IMR-90 (cell line): ENCODE measurements around the gene MRTFB.

ENCODE experiments used
- CEBPB ChIP-seq: IDR thresholded peaks from 2 replicates; pipeline ENCODE4 v1.6.1; 2012; ENCODE audit warnings: low read depth, low read length, improper control_type of control experiment
- POLR2A ChIP-seq: IDR thresholded peaks from 2 replicates; pipeline ENCODE4 v1.6.1; 2012; ENCODE audit warnings: mild to moderate bottlenecking, low read depth, low read length
- TF ChIP-seq, protein P1 (sequence below): fragments of 150-350 bp; IDR thresholded peaks from 2 replicates; pipeline ENCODE4 v1.6.1; 2017; ENCODE audit warnings: mild to moderate bottlenecking, antibody characterized with exemption, low read length, low read depth

DNA sequence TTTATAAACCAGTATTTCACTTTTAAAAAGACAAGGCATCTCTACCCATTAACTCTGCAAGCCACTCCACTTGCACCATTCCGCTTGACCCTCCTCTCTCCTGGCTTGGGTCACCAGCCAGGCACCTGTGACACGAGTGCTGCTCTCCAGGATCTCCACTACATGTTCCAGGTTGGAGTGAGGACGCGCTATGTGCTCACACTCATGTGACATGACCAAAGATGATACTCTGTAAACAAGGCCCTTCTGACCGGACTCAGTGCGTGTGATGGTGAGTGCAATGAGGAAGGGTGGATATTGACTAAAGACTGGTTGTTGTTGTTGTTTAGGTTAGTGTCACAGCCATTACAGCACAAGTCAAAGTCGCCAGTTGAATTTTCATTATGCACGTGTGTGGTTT is 192.7 kb downstream of the MRTFB start:
- no peak for TF ChIP-seq POLR2A
- TF ChIP-seq, protein P1, sequence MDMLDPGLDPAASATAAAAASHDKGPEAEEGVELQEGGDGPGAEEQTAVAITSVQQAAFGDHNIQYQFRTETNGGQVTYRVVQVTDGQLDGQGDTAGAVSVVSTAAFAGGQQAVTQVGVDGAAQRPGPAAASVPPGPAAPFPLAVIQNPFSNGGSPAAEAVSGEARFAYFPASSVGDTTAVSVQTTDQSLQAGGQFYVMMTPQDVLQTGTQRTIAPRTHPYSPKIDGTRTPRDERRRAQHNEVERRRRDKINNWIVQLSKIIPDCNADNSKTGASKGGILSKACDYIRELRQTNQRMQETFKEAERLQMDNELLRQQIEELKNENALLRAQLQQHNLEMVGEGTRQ = no peak
- TF ChIP-seq CEBPB = no peak
